ENCODE measurements around the gene HDLBP.

DNA sequence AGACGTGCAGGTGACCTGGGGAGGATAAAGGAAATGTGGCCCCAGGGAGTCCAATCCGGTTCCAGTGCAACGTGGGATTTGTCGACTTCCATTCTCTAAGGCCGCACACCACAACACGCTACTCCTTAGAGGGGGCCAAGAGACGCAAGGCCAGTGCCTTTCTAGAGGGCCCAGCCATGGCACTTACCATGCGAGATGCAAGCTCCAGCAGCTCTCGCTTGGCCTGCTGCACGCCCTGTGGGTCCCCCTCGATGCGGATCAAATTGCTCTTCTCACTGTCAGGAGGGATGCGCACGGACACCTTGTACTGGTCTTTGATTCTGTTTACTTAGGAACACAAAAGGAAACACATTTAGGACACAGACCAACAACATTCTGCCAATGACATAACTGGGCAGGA lies 65.8 kb downstream of the HDLBP start:
- TF ChIP-seq, protein P1, sequence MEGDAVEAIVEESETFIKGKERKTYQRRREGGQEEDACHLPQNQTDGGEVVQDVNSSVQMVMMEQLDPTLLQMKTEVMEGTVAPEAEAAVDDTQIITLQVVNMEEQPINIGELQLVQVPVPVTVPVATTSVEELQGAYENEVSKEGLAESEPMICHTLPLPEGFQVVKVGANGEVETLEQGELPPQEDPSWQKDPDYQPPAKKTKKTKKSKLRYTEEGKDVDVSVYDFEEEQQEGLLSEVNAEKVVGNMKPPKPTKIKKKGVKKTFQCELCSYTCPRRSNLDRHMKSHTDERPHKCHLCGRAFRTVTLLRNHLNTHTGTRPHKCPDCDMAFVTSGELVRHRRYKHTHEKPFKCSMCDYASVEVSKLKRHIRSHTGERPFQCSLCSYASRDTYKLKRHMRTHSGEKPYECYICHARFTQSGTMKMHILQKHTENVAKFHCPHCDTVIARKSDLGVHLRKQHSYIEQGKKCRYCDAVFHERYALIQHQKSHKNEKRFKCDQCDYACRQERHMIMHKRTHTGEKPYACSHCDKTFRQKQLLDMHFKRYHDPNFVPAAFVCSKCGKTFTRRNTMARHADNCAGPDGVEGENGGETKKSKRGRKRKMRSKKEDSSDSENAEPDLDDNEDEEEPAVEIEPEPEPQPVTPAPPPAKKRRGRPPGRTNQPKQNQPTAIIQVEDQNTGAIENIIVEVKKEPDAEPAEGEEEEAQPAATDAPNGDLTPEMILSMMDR (IDR thresholded peaks at IDR 0.05) = no peak
- TF ChIP-seq POLR2AphosphoS5 (IDR thresholded peaks at IDR 0.05; ENCODE audit: insufficient read depth in 1 of 2, low read depth in 1 of 2) = no peak
